ENCODE results near the gene GJA3. TPM values are rescaled to one million over a fixed set of nuclear protein-coding genes. Genes with fewer than 3 reads are reported as not detected.

GJA3 gene
- total and polyA plus RNA-seq, 11 donors, result 5.4 to 30.5 (median 16.5) TPM

- peaks cover 0 to 13% (median 2%) of the 10 kb centered on the region in 12 donors for H3K4me1 ChIP-seq
- 84 to 89% (median 88%) methylated on average over 13 of the region's 13 CpGs for WGBS, 4 donors
- no peaks in the 10 kb centered on the region for H3K36me3 ChIP-seq
- H3K27me3 ChIP-seq, result peaks cover 0 to 22% (median 0%) of the 10 kb centered on the region in 9 donors
- H3K4me3 ChIP-seq, result no peak overlapping the region
- no peak for DNase-seq
- H3K9me3 ChIP-seq, result no peaks in the 10 kb centered on the region
- H3K27ac ChIP-seq, result no peak overlapping the region
- no peak for TF ChIP-seq POLR2A (IDR thresholded peaks at IDR 0.05)
- no peak for TF ChIP-seq CTCF (IDR thresholded peaks at IDR 0.05)
- ATAC-seq, result no peak
- intact Hi-C loops (cut with DNase I), result no loop called here
These were observed 55.6 kb downstream of the GJA3 start for GRCh38 chr13:20105161-20105689.

- Histone ChIP-seq H3K36me3 (no peaks in the 10 kb centered on the region), H3K9me3 (no peaks in the 10 kb centered on the region), H3K27ac (no peak overlapping the region), H3K4me1 (peaks cover 0 to 13% (median 2%) of the 10 kb centered on the region in 12 donors), H3K4me3 (no peak overlapping the region), H3K27me3 (peaks cover 0 to 26% (median 0%) of the 10 kb centered on the region in 9 donors)
- TF ChIP-seq CTCF (IDR thresholded peaks at IDR 0.05), result no peak
- no peak for TF ChIP-seq POLR2A (IDR thresholded peaks at IDR 0.05)
- intact Hi-C loops (cut with DNase I), result no loop called here
- ATAC-seq (peak in 1 of 4 donors; percentile 10), DNase-seq (no peak)
- 53 to 62% (median 56%) methylated on average over 9 of the region's 9 CpGs for WGBS, 4 donors
These were observed 58.2 kb downstream of the GJA3 start for GRCh38 chr13:20102525-20103180.

GRCh38 chr13:20101467-20102316 is 59.2 kb downstream of the GJA3 start:
- intact Hi-C loops (cut with DNase I), result no loop called here
- Histone ChIP-seq H3K9me3 (no peaks in the 10 kb centered on the region), H3K27ac (no peak overlapping the region), H3K4me1 (peaks cover 0 to 9% (median under 1%) of the 10 kb centered on the region in 12 donors), H3K4me3 (no peak overlapping the region), H3K27me3 (peaks cover 0 to 26% (median 0%) of the 10 kb centered on the region in 9 donors), H3K36me3 (no peaks in the 10 kb centered on the region)
- TF ChIP-seq POLR2A (IDR thresholded peaks at IDR 0.05) (no peak), CTCF (IDR thresholded peaks at IDR 0.05) (no peak)
- ATAC-seq (peak in 3 of 4 donors; percentile 47 to 52 (median 51)), DNase-seq (no peak)
- WGBS, 4 donors, result 37 to 46% (median 43%) methylated on average over 8 of the region's 8 CpGs

GRCh38 chr13:20099319-20099718 is 61.5 kb downstream of the GJA3 start:
- ATAC-seq (no peak), DNase-seq (no peak)
- intact Hi-C loops (cut with DNase I), result loop anchor here in 2 of 10 donors (10.0 kb wide), 1 partner anchor 65 kb away; the partner anchor contains the start of gene GJA3 (in 2 of the 2)
- no peaks in the 10 kb centered on the region for H3K9me3 ChIP-seq
- WGBS, 4 donors, result 58 to 70% (median 59%) methylated on average over 9 of the region's 9 CpGs
- TF ChIP-seq CTCF (IDR thresholded peaks at IDR 0.05) (no peak), POLR2A (IDR thresholded peaks at IDR 0.05) (no peak)
- H3K4me3 ChIP-seq, result no peak overlapping the region
- peaks cover 0 to 9% (median 0%) of the 10 kb centered on the region in 12 donors for H3K4me1 ChIP-seq
- no peak overlapping the region for H3K27ac ChIP-seq
- H3K36me3 ChIP-seq, result no peaks in the 10 kb centered on the region
- H3K27me3 ChIP-seq, result peaks cover 0 to 20% (median 0%) of the 10 kb centered on the region in 9 donors
